Upper lobe of left lung (tissue), 4 donors: ENCODE results near the gene BCAS3.

Experiments
- POLR2A ChIP-seq, 4 donors: fragments of 450-650 bp; IDR thresholded peaks; one replicate each; pipeline ENCODE4 v1.5.1; 2016 to 2017; ENCODE audit warnings: antibody characterized with exemption in 4 of 4, mild to moderate bottlenecking in 2 of 4
- TF ChIP-seq, protein P1 (sequence below), 6 experiments: fragments of 450-650 bp in 4 of 6; fragments of 200-600 bp in 2 of 6; sonication (generic) in 2 of 6; IDR thresholded peaks; one replicate each; pipeline ENCODE4 v1.5.1; 2016 to 2019; ENCODE audit warnings: antibody characterized with exemption in 6 of 6

DNA sequence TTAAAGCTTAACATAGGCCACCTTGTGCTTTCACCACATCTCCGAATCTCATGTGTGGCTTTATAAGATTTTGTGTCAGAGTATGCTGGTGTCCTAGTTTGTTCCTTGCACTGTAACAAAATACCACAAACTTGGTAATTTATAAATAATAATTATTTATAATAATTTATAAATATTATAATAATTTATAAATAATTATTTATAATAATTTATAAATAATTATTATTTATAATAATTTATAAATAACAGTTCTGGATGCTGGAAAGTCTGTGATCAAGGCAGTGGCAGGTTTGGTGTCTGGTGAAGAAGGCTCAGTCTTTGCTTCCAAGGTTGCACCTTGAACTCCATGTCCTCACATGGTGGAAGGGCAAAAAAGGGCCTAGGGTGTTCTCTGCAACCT lies 147.7 kb downstream of the BCAS3 start:
- TF ChIP-seq POLR2A (IDR thresholded peaks at IDR 0.05) = no peak
- TF ChIP-seq, protein P1, sequence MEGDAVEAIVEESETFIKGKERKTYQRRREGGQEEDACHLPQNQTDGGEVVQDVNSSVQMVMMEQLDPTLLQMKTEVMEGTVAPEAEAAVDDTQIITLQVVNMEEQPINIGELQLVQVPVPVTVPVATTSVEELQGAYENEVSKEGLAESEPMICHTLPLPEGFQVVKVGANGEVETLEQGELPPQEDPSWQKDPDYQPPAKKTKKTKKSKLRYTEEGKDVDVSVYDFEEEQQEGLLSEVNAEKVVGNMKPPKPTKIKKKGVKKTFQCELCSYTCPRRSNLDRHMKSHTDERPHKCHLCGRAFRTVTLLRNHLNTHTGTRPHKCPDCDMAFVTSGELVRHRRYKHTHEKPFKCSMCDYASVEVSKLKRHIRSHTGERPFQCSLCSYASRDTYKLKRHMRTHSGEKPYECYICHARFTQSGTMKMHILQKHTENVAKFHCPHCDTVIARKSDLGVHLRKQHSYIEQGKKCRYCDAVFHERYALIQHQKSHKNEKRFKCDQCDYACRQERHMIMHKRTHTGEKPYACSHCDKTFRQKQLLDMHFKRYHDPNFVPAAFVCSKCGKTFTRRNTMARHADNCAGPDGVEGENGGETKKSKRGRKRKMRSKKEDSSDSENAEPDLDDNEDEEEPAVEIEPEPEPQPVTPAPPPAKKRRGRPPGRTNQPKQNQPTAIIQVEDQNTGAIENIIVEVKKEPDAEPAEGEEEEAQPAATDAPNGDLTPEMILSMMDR (IDR thresholded peaks at IDR 0.05) = no peak
